ENCODE measurements around the gene AGER.
"Not testable (repeated sequence)": the region's sequence is repeated elsewhere in the genome, so short reads cannot be mapped to it uniquely, and the experiment has no call there.

The AGER gene

DNA sequence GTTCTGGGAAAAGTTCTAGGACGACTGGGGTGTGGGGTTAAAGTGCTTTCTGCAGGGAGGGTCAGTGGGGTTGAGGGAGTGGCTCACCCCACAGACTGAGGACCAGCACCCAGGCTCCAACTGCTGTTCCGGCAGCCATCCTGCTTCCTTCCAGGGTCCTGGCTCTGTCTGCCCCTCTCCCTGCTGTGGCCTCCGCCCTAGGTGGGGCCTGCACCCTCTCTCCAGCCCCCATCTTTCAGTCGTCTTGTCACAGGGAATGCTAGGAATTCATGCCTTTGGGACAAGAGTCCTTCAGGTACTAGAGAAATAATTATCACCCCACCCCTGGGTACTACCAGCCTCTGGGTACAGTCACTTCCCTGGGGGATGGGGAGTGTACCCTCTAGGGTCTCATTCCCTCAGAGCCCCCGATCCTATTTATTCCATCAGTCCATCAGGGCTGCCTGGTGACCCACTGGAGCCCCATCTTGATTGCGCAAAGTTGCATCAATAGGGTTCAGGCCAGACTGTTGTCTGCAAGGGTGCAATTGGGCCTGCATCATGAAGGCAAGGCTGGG, at the start of gene AGER:
AGER (minus strand) TSS at position 170 of the 557 bp plus-strand sequence; CDS start at position 139, 31 bp downstream.
- in situ Hi-C loops (cut with HindIII; ENCODE audit: low sequenced_read_pairs): no loop called here

DNA sequence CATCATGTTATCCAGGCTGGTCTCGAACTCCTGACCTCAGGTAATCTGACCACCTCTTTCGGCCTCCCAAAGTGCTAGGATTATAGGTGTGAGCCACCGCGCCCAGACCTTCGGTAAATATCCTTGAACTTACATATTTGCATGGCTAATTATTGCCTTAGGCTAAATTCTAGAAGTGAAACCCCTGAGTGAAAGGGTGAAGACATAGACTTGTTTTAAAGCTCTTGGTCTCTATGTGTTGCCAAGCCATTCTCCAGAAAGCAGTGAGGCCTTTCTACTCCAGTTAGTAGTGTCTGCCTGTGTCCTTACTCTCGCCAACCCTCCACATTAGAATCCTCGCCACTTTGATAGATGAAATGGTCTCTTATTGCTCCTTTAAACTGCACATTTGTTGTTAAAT, 42.4 kb upstream of the AGER start:
- in situ Hi-C loops (cut with HindIII; ENCODE audit: low sequenced_read_pairs): no loop called here

DNA sequence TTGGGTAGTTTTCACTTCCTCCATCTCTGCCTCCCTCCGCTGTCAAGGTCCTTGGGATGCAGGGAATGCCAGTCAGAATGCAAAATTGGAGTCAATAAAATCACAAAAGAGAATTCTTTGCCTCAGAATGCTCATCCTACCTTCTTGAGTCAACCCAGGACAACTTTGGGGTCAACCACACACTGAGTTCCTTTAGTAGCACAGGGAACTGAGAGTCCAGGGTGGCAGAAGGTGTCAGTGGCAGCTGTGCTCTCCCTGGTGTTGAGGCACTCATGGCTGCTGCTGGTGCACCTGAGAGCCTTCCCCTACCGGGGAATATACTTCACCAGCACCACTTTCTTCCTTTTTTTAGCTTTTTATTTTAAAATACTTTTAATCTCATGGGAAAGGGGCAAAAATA, 40.6 kb upstream of the AGER start:
- in situ Hi-C loops (cut with HindIII; ENCODE audit: low sequenced_read_pairs): no loop called here

DNA sequence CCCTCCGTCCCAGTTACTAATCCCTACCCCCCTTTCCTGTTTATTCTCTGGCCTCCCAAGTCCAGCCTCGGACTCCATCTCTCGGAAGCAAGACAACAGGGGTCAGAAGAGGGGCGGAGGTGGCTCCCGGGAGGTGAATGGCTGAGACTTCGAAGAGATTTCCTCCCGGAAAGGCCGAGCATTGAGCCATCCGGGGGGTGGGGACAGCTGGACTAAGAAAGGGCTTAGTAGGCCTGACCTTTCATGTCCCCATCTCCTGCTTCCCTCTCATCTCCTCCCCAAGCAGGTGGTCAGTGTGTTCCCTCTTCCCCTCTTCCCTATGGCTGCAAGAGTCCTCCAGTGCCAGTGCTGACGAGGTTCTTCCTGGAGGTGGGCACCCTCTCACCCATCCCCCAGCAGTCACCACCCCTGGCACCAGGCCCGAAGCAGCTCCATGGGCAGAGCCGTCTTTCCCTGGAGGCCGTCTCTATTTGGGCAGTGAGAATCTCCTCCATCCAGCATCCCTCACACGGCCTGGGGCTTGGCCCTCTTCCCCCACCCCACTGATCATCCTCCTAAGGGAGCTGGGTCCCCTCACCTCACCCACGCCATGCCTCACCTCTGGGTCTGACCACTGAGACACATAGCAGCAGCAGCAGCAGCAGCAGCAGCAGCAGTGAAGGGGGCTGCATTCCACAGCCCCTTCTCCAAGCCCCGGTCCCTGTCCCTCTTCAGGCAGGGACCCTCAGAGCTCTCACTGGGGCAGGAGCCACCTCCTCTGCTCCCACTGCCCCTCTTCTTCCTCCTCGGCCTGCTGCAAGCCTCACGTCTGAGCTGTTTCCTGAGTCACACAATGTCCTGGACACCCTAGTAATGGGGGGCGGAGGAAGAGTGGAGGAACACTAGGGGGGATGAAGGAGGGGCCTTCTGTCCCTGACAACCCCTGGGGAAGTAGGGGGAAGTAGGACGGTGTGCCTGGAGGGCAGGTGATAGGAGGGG, 39.5 kb upstream of the AGER start, which contains the start of gene NOTCH4:
NOTCH4 (minus strand) TSS at position 810 of the 978 bp plus-strand sequence; CDS start at position 671, 139 bp downstream.
- in situ Hi-C loops (cut with HindIII; ENCODE audit: low sequenced_read_pairs): no loop called here

DNA sequence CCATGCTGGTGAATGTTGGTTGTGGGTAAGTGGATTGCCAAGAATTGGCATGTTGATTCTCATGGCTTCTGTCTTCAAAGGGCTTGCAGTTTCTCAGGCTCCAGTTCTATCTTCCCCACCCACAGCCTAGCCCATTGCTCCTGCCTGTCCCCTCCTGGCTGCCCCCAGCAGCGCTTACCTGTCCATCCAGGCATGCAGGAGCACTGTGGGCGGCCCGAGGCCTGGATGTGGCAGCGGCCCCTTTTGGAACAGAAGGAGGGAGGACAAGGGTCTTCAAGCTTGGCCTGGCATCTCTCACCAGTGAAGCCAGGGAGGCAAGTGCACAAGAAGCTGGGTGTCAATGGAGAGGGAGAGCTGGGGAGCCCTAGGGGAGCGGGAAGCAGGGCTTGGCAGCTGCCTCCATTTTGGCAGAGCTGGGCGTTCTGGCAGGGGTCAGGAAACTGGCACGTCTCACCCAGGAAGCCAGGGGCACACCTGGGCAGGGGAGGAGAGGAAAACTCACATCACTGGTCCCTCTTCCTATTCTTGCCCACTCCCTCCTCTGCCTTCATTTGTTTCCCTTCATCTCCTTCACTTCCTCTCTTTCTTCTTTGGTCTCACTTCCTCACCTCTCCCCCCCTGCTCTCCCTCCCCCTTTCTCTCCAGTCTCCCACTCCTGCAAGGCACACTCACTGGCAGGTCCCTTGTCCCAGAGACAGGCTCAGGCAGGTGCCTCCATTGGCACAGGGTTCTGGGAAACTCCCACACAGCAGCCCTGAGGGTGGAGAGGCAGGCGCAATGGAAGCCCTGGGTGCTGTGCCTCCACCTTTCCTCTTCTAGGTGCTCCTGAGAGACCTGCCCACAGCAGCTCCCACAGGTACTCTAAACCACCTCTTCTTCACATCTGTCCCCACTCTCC, 38.5 kb upstream of the AGER start:
- in situ Hi-C loops (cut with HindIII; ENCODE audit: low sequenced_read_pairs): no loop called here

DNA sequence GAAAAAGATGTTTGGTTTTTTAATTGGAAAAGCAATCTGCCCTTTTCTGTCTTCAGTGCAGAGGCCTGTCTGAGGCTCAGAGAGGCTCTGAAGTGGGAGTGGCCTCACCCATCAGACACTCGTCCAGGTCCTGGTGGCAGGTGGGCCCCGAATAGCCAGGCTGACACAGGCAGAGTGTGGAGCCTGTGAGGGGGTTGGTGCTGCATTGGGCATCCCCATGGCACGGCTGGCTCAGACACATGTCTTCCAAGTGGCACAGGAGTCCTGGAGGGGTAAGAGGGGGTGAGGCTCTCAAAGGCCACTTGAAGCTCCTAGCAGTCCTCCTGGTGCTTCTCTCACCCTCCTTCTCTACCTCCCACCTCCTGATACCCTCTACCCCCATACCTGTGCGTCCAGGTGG, 36.0 kb upstream of the AGER start:
- in situ Hi-C loops (cut with HindIII; ENCODE audit: low sequenced_read_pairs): no loop called here

DNA sequence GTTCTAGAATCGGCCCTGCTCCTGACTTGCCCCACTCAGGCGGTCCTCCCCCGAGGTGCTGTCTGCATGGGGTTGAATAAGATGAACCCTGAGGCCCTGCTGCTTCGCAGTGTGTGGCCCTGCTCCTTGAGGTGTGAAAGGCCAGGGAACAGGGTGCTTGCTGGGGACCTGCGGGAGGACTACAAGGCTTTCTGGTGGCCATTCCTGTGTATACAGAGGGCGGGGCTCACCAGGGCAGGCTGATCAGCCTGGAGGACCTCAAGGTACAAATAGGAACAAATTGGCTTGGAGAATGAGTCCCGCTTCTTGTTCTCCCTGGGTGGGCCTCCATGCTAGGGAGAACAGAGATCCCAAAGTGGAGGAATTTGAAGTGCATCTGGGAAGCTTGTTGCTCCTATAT, 34.1 kb upstream of the AGER start:
- in situ Hi-C loops (cut with HindIII; ENCODE audit: low sequenced_read_pairs): no loop called here

DNA sequence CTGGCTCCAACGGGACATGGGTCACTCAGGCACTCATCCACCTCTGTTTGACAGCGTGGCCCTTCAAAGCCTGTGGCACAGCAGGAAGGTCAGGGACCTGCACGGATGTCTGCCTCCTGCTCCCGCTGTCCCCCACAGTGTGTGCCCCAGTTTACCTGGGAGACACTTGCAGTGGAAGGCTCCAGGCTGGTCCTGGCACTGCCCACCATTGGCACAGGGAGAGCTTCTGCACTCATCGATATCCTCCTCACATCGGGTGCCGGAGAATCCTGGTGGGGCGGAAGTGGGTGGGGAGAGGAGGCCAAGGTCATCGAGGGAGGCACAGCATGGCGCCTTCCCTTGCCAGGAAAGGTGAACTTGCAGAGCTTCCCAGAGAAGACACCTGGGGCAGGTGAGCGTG, 32.9 kb upstream of the AGER start:
- in situ Hi-C loops (cut with HindIII; ENCODE audit: low sequenced_read_pairs): no loop called here

DNA sequence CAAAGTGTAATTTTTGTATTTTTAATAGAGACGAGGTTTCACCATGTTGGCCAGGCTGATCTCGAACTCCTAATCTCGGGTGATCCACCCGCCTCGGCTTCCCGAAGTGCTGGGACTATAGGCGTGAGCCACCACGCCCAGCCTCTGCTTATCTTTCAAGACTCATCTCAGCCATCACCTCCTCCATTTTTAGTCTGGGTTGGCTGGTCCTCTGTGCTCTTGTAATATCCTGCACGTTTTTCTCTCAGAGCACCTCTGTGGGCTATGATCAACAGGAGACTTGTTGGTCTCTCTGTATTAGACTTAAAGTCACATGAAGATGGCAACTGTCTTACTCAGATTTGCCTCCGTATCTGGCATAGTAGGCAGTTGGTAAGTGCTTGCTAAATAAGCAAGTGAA, 32.2 kb upstream of the AGER start:
- in situ Hi-C loops (cut with HindIII; ENCODE audit: low sequenced_read_pairs): no loop called here

DNA sequence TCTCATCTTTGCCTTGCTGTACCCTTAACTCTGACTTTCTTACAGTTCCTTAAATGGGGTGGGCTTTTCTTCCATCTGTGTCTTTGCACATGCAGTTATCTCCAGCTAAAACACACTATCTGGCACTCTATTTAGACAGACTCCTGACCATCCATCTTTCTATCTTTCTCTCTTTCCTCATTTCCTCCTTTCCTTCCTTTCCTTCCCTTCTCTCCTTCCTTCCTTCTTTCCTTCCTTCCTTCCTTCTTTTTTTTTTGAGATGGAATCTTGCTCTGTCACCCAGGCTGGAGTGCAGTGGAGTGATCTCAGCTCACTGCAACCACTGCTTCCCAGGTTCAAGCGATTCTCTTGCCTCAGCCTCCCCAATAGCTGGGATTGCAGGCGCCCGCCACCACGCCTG, 31.6 kb upstream of the AGER start:
- in situ Hi-C loops (cut with HindIII; ENCODE audit: low sequenced_read_pairs): no loop called here

DNA sequence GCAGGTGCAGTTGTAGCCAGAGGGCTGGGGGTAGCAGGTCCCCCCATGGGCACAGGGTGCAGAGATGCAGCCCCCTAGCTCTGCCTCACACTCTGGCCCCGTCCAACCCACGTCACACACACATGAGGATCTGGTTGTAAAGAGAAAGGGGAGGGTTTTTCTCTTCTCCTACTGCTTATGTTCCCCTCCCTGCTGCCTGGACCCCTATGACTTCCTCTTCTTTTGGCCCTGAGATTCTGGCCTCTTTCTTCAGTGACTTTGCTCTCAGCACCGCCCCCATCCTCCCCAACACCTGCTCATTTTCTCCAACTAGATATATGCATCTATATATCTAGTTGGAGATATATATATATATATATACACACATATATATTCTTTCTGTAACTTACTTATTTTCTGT, 30.1 kb upstream of the AGER start:
- in situ Hi-C loops (cut with HindIII; ENCODE audit: low sequenced_read_pairs): no loop called here

DNA sequence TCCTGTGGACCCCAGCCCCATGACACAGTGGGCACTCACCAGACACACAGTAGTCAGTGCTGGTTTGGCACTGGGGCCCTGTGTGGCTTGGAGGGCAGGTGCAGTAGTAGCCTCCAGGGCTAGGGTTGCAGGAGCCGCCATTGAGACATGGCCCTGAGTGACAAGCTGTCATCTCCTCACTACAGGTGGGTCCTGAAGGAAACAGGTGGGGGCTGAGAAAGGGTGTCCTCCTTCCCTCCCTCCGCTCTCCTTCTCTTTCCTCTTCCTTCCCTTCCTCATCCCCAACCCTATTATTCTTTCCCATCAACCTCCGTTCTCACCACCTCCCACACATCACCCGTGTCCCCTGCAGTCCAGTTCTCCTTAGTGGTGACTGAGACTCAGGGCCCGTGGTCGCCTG, 29.6 kb upstream of the AGER start:
- in situ Hi-C loops (cut with HindIII; ENCODE audit: low sequenced_read_pairs): no loop called here

DNA sequence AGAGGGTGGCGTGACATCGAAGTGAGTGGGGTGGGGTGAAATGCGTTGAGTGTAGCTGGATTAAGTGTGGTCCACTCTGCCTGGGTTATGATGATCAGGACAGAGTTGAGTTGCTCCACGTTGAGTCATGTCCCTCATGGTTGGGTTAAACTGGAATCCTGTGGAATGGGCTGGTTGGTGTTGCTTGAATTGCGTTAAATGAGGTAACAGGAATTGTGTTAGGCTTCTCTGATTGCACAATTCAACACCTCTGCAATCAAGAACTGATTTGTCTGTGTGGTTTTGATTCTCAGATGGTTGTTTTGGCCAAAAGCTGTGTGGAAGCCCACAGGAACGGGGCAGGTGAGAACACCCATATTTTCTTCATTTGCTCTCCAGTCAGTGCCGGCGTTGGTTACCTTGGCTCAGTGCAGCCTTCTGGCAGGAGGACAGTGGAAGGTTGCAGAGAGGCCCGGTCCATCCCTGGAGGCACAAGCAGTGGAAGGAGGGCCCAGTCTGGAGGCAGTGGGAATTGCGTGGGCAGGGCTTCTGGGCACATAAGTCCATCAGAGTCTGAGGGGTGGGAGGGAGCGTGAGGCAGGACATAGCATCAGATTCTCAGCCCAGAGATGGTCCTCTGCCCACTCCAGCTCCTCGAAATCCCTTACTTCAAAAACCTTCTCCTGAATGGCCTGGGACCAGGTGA, 28.2 kb upstream of the AGER start:
- in situ Hi-C loops (cut with HindIII; ENCODE audit: low sequenced_read_pairs): no loop called here

DNA sequence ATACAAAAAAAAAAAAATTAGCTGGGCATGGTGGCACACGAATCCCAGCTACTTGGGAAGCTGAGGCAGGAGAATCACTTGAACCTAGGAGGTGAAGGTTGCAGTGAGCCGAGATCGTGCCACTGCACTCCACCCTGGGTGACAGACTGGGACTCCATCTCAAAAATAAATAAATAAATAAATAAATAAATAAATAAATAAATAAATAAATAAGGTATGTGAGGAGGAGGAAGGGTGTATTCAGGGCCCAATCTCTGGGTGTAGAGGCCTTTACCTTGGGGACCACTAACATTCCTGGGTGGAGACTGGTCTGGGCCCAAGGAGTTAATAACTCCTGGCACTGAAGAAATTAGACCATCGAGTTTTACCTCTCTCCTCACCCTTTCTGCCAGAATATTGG, 27.4 kb upstream of the AGER start:
- in situ Hi-C loops (cut with HindIII; ENCODE audit: low sequenced_read_pairs): not testable (repeated sequence)

DNA sequence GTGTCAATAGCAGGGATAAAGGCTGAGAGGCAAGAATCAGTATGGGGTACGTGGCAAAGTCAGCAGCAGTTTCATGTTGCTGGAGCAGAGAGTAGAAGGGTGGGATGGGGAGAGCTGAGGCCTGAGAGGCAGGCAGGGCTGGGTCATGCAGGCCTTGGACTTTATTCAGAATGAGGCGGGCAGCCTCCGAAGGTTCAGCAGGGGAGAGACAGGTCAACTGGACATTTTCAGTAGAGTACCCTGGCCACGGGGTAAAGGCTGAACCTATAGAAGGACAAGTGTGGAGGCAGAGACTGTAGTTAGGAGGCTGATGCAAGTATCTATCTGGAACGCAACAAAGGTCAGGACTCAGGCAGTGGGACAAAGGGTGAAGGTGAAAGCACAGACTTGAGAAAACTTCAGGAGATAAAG, 26.1 kb upstream of the AGER start:
- in situ Hi-C loops (cut with HindIII; ENCODE audit: low sequenced_read_pairs): no loop called here

DNA sequence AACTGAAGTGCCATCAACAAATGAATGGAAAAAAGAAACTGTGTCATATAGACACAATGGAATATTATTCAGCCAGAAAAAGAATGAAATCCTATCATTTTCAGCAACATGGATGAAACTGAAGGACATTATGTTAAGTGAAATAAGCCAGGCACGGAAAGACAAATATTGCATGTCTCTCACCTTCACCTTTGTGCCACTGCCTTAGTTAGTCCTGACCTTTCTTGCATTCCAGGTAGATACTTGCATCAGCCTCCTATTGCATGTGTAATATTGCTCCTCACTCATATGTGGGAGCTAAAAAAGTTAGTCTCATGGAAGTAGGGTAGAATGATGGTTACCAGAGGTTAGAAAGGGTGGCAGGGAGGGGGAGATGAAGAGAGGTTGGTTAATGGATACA, 24.9 kb upstream of the AGER start:
- in situ Hi-C loops (cut with HindIII; ENCODE audit: low sequenced_read_pairs): no loop called here

DNA sequence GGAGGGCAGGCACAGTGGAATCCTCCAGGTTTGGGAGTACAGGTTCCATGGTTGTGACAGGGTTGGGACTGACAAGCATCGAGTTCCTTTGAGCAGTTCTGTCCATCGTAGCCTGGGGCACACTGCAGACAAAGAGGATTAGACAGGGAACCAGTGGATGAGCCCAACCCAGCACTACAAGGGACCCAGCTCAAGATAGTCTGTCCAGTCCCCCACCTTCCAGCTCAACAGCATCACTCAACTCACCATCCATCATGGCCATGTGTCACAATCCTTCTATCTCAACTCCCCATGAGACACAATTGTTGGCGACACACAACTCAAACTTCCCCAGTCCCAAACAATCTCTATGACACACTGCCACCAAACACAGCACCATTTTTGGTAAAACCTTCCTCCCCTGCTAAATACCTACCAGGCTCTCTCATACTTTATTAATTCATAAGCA, 20.2 kb upstream of the AGER start:
- in situ Hi-C loops (cut with HindIII; ENCODE audit: low sequenced_read_pairs): no loop called here

DNA sequence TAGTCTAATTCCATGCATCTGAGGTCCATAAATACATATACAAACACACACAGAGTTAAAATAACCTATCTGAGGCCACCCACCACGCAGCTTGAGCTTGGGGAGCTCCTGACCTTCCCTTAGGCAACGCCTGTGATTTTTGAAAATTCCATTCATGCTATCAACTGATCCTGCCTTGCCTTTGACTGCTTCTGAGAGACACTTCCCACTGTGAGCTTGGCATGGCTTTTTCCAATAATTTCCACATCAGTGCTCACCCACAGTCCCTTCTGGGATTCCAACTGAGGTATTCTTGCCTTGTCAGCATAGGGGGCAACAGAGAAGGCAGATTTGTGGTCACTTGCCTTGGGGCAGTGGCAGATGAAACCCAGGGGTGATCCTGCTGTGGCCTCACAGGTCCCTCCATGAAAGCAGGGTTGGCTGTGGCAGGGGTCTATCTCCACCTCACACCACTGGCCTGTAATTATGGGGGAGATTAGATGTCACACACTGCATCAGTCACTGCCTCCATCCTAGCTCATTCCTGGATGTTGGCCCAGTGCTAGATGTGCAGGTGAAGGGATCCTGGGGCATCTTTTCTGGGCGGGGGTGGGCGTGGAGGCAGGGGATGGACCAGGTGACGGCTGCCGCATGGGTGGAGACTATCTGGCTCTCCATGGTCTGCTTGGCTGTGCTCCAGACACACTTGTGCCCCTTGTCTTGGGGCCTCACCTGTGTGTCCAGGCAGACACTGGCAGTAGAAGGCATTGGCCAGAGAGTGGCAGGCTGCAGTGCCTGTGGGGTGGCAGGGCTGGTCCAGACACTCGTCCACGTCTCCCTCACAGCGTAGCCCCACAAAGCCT, 19.6 kb upstream of the AGER start:
- in situ Hi-C loops (cut with HindIII; ENCODE audit: low sequenced_read_pairs): no loop called here

DNA sequence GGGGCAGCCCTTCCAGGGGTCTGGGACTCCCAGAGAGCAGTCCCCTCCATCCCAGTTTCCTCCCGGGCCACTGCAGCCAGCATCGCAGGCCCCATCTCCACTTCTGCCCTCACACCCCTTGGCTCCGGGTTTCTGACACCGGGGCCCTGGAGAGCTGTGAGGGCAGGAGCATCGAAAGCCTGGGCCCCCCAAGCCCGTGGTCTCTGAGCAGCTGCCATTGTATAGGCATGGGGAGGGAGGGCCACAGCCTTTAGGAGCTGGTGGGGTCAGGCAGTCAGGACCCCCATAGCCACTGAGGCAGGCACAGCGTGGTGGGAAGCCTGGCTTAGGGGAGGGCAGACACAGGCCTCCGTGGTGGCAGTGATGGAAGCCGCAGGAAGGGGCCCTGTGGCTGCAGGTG, 18.1 kb upstream of the AGER start:
- in situ Hi-C loops (cut with HindIII; ENCODE audit: low sequenced_read_pairs): no loop called here

All from DLD1 (cell line).